MCF 10A (cell line): ENCODE data around the gene TCF3. TPM values are rescaled to one million over a fixed set of nuclear protein-coding genes. Genes with fewer than 3 reads are reported as not detected.
A peak's percentile ranks its signal among the peaks of the same experiment; 100 is the strongest.

Experiments
- BruUV-seq: library from RNA; stranded (reverse); fragments of 400-500 nt; replicated peaks from 2 replicates; lab custom pipeline; 2021; lab: Mats Ljungman, UMichigan
- CTCF ChIA-PET: fragments of 300-600 bp; sonication (Branson Sonifier 250); formaldehyde crosslinking; extraction: SDS; loops from one replicate; lab custom pipeline; 2021; ENCODE audit warnings: antibody characterized with exemption, inconsistent platforms; lab: Yijun Ruan, JAX
- POLR2A ChIA-PET: fragments of 300-600, 350-650 bp; sonication (Branson Sonifier 250); formaldehyde crosslinking; extraction: SDS; loops from one replicate; lab custom pipeline; 2020; ENCODE audit warnings: antibody characterized with exemption, inconsistent platforms; lab: Yijun Ruan, JAX
- DNase-seq: peaks from one replicate; pipeline ENCODE4 v3.0.0-alpha.2; 2018; ENCODE audit not compliant: unreplicated experiment
- H3K27ac Mint-ChIP-seq: one replicate; pipeline ENCODE4 v1.8.0; 2022; ENCODE audit warnings: mild to moderate bottlenecking, low read depth, mixed read lengths; ENCODE audit not compliant: unreplicated experiment
- H3K27me3 Mint-ChIP-seq: one replicate; pipeline ENCODE4 v1.8.0; 2022; ENCODE audit warnings: mixed read lengths; ENCODE audit not compliant: insufficient read depth, unreplicated experiment
- H3K36me3 Mint-ChIP-seq: one replicate; pipeline ENCODE4 v1.8.0; 2022; ENCODE audit warnings: mild to moderate bottlenecking, moderate library complexity, mixed read lengths; ENCODE audit not compliant: insufficient read depth, unreplicated experiment
- H3K4me1 Mint-ChIP-seq: one replicate; pipeline ENCODE4 v1.8.0; 2022; ENCODE audit warnings: mixed read lengths; ENCODE audit not compliant: insufficient read depth, unreplicated experiment
- H3K4me3 Mint-ChIP-seq: one replicate; pipeline ENCODE4 v1.8.0; 2022; ENCODE audit warnings: mild to moderate bottlenecking, moderate library complexity, mixed read lengths; ENCODE audit not compliant: unreplicated experiment
- H3K9me3 Mint-ChIP-seq: one replicate; pipeline ENCODE4 v1.8.0; 2022; ENCODE audit warnings: mixed read lengths; ENCODE audit not compliant: unreplicated experiment
- intact Hi-C: fragments of 100-400 bp; cut with micrococcal nuclease; formaldehyde crosslinking; loops from 2 replicates; pipeline ENCODE4 v1.14.1; 2022
- total RNA-seq: library from RNA; stranded (reverse); gene quantifications from 2 replicates; pipeline ENCODE4 v1.2.3, GENCODE V29; 2022
- TF ChIP-seq, protein P1 (sequence below): fragments of 200-600 bp; IDR thresholded peaks from one replicate; pipeline ENCODE4 v1.8.0; 2022; ENCODE audit warnings: antibody characterized with exemption, mild to moderate bottlenecking; ENCODE audit not compliant: unreplicated experiment

TCF3 gene
- total RNA-seq, 1 experiment from 2014 or later, result 100 TPM

DNA sequence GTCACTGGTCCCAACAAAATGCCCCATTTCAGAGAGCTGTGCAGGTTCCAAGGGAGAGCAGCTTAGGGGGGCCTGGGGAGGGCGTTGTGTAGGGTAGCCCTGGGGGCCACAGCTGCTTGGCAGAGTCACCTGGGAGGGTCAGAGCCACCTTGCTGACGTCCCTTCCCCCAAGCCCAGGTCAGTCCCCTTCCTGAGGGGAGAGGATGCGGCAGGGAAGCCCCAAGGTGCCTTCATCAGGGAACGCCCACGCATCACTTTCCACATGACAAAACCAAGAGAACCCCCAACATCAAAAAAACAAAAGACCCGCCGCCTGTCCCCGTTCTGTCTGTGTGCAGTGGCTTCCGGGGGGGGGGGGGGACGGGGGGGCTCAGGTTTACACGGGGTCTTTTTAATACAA lies 41.8 kb downstream of the TCF3 start:
- Mint-ChIP-seq H3K27me3 (no peaks in the 10 kb centered on the region), H3K9me3 (no peaks in the 10 kb centered on the region), H3K27ac (no peak overlapping the region), H3K36me3 (peaks cover 53% of the 10 kb centered on the region), H3K4me1 (no peaks in the 10 kb centered on the region), H3K4me3 (no peak overlapping the region)
- TF ChIP-seq, protein P1, sequence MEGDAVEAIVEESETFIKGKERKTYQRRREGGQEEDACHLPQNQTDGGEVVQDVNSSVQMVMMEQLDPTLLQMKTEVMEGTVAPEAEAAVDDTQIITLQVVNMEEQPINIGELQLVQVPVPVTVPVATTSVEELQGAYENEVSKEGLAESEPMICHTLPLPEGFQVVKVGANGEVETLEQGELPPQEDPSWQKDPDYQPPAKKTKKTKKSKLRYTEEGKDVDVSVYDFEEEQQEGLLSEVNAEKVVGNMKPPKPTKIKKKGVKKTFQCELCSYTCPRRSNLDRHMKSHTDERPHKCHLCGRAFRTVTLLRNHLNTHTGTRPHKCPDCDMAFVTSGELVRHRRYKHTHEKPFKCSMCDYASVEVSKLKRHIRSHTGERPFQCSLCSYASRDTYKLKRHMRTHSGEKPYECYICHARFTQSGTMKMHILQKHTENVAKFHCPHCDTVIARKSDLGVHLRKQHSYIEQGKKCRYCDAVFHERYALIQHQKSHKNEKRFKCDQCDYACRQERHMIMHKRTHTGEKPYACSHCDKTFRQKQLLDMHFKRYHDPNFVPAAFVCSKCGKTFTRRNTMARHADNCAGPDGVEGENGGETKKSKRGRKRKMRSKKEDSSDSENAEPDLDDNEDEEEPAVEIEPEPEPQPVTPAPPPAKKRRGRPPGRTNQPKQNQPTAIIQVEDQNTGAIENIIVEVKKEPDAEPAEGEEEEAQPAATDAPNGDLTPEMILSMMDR, result no peak
- DNase-seq, result no peak
- intact Hi-C loops, result no loop called here
- BruUV-seq, result no TSS peak
- CTCF ChIA-PET, result interaction anchor here (0.5 kb wide), 1 partner anchor 41 kb away, joined by 3 read pairs; no protein-coding TSS in a partner anchor
- POLR2A ChIA-PET, result no interaction called here

- ChIA-PET CTCF (no interaction called here), POLR2A (no interaction called here)
- Mint-ChIP-seq H3K27ac (no peak overlapping the region), H3K9me3 (no peaks in the 10 kb centered on the region), H3K27me3 (no peaks in the 10 kb centered on the region), H3K4me1 (no peaks in the 10 kb centered on the region), H3K4me3 (no peak overlapping the region), H3K36me3 (peaks cover 48% of the 10 kb centered on the region)
- no TSS peak for BruUV-seq
- intact Hi-C loops, result loop anchor here (5.0 kb wide), 2 partner anchors 42 to 187 kb away; partner anchors contain the start of gene TCF3
- no peak for DNase-seq
- TF ChIP-seq, protein P1, result no peak
Observed at GRCh38 chr19:1609680-1610474, 42.5 kb downstream of the TCF3 start.

GRCh38 chr19:1609103-1609396 lies 43.4 kb downstream of the TCF3 start:
- Mint-ChIP-seq H3K4me3 (no peak overlapping the region), H3K27ac (no peak overlapping the region), H3K4me1 (peaks cover 4% of the 10 kb centered on the region), H3K9me3 (no peaks in the 10 kb centered on the region), H3K36me3 (peaks cover 40% of the 10 kb centered on the region), H3K27me3 (no peaks in the 10 kb centered on the region)
- POLR2A ChIA-PET, result no interaction called here
- DNase-seq, result no peak
- intact Hi-C loops, result loop anchor here (5.0 kb wide), 2 partner anchors 43 to 188 kb away; partner anchors contain the start of gene TCF3
- CTCF ChIA-PET, result no interaction called here
- BruUV-seq, result no TSS peak
- TF ChIP-seq, protein P1, result no peak

DNA sequence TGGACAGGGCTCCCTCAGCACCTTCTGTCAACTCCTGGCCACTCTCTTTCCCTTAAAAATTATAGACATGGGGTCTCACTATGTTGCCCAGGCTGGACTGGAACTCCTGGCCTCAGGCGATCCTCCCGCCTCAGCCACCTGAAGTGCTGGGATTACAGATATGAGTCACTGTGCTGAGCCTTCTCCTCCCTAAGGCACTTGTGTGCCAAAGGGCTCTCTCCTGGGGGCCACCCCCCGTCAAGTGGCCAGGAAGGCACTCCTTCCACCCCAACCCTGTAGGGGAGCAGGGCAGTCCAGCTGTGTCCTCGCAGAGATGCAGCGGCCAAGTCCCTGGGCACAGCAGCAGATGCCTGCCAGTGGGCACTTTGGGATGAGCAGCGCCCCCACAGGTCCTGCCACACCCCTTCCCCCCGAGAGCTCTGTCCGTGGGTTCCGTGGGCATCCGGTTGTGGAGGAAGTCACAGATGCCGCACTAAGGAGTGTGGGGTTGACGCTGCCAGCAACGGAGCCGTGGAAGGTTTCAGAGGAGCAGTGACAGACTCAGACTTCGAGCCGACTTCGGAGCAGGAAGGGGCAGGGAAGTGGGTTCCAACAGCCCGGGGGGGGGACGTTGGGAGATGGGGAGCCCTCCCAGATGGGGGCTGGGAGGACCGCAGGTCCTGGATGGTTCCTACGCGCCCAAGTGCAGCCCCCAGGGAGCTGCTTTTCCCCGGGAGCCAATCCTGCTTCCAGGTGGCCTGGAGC lies 43.9 kb downstream of the TCF3 start:
- Mint-ChIP-seq H3K4me1 (peaks cover 4% of the 10 kb centered on the region), H3K4me3 (no peak overlapping the region), H3K36me3 (peaks cover 39% of the 10 kb centered on the region), H3K9me3 (no peaks in the 10 kb centered on the region), H3K27me3 (no peaks in the 10 kb centered on the region), H3K27ac (no peak overlapping the region)
- ChIA-PET POLR2A (interaction anchor here (1.2 kb wide), 1 partner anchor 21 kb away, joined by 3 read pairs; no protein-coding TSS in a partner anchor), CTCF (no interaction called here)
- intact Hi-C loops, result loop anchor here (5.0 kb wide), 2 partner anchors 44 to 189 kb away; partner anchors contain the start of gene TCF3
- BruUV-seq, result no TSS peak
- peak; percentile 28 for DNase-seq
- TF ChIP-seq, protein P1, result no peak
